ENCODE measurements around the gene RNF215.
A peak's percentile ranks its signal among the peaks of the same experiment; 100 is the strongest.

Gene RNF215

GRCh38 chr22:30400159-30400558 lies 12.9 kb upstream of the RNF215 start:
- no peak for DNase-seq (ENCODE audit: low read depth)
- TF ChIP-seq CTCF (conservative IDR thresholded peaks at IDR 0.05; ENCODE audit: low read length), result no peak
- H3K4me3 ChIP-seq (ENCODE audit: low read length), result no peak overlapping the region

GRCh38 chr22:30399718-30400117 lies 12.5 kb upstream of the RNF215 start:
- no peak overlapping the region for H3K4me3 ChIP-seq (ENCODE audit: low read length)
- no peak for TF ChIP-seq CTCF (conservative IDR thresholded peaks at IDR 0.05; ENCODE audit: low read length)
- no peak for DNase-seq (ENCODE audit: low read depth)

- no peak for DNase-seq (ENCODE audit: low read depth)
- peak overlapping the region; percentile 83; the same call in 1 of the 2 replicates for H3K4me3 ChIP-seq (ENCODE audit: low read length)
- TF ChIP-seq CTCF (conservative IDR thresholded peaks at IDR 0.05; ENCODE audit: low read length), result no peak
Measured at GRCh38 chr22:30398685-30399680, 11.8 kb upstream of the RNF215 start.

GRCh38 chr22:30397656-30398635 lies 10.7 kb upstream of the RNF215 start:
- no peak for DNase-seq (ENCODE audit: low read depth)
- peak overlapping the region; percentile 83 for H3K4me3 ChIP-seq (ENCODE audit: low read length)
- no peak for TF ChIP-seq CTCF (conservative IDR thresholded peaks at IDR 0.05; ENCODE audit: low read length)

- TF ChIP-seq CTCF (conservative IDR thresholded peaks at IDR 0.05; ENCODE audit: low read length), result no peak
- peak; percentile 43 for DNase-seq (ENCODE audit: low read depth)
- H3K4me3 ChIP-seq (ENCODE audit: low read length), result peak within 1 kb of the TSS; percentile 83
Measured at GRCh38 chr22:30396871-30397655, 9.9 kb upstream of the RNF215 start, which contains the start of gene SEC14L2. Gene SEC14L2 (plus strand): TSS chr22:30397018. CDS start chr22:30397117, 99 bp downstream.

- no peak for DNase-seq (ENCODE audit: low read depth)
- no peak for TF ChIP-seq CTCF (conservative IDR thresholded peaks at IDR 0.05; ENCODE audit: low read length)
Measured at GRCh38 chr22:30393885-30394284, 6.7 kb upstream of the RNF215 start.

More at GRCh38 chr22:30393885-30394284, 6.7 kb upstream of the RNF215 start:
- no peak overlapping the region for H3K4me3 ChIP-seq (ENCODE audit: low read length)
